CD8-positive, alpha-beta memory T cell (primary cell): ENCODE data around the gene PMPCB. TPM values are rescaled to one million over a fixed set of nuclear protein-coding genes. Genes with fewer than 3 reads are reported as not detected.
A peak's percentile ranks its signal among the peaks of the same experiment; 100 is the strongest.
"Not testable (repeated sequence)": the region's sequence is repeated elsewhere in the genome, so short reads cannot be mapped to it uniquely, and the experiment has no call there.

Source experiments
- CTCF ChIA-PET: fragments of 350-600 bp; sonication (Branson Sonifier 250); formaldehyde crosslinking; loops from one replicate; lab custom pipeline; 2021; ENCODE audit warnings: antibody characterized with exemption; lab: Charles Lee
- POLR2A ChIA-PET: fragments of 350-600 bp; sonication (Branson Sonifier 250); formaldehyde crosslinking; loops from one replicate; lab custom pipeline; 2021; ENCODE audit warnings: antibody characterized with exemption; lab: Charles Lee
- DNase-seq, 5 donors: peaks; one replicate each; pipeline versions ENCODE4 v3.0.0 to v3.0.0-alpha.2; 2020 to 2022; ENCODE audit warnings: mixed read lengths in 1 of 5
- H3K27ac ChIP-seq: one replicate; pipeline ENCODE4 v1.7.0; 2013; ENCODE audit warnings: low read depth, mild to moderate bottlenecking, low read length, moderate library complexity
- H3K27me3 ChIP-seq: 2 replicates; pipeline ENCODE4 v1.7.0; 2013; ENCODE audit warnings: low read length, mild to moderate bottlenecking; ENCODE audit not compliant: insufficient read depth, poor library complexity, severe bottlenecking
- H3K36me3 ChIP-seq: 2 replicates; pipeline ENCODE4 v1.7.0; 2013; ENCODE audit warnings: mild to moderate bottlenecking, low read length, moderate library complexity; ENCODE audit not compliant: insufficient read depth
- H3K4me1 ChIP-seq: 2 replicates; pipeline ENCODE4 v1.7.0; 2013; ENCODE audit warnings: mild to moderate bottlenecking, low read length, moderate library complexity; ENCODE audit not compliant: insufficient read depth
- H3K4me3 ChIP-seq: 2 replicates; pipeline ENCODE4 v1.7.0; 2013; ENCODE audit warnings: mild to moderate bottlenecking, low read length
- H3K9me3 ChIP-seq: 2 replicates; pipeline ENCODE4 v1.7.0; 2013; ENCODE audit warnings: mild to moderate bottlenecking, low read length
- H3K27ac Mint-ChIP-seq, 8 donors: one replicate each; pipeline ENCODE4 v1.8.0; 2020 to 2021; ENCODE audit warnings: mixed read lengths in 8 of 8, mild to moderate bottlenecking in 6 of 8, inconsistent platforms in 3 of 8, moderate library complexity in 3 of 8
- H3K27me3 Mint-ChIP-seq, 2 donors: one replicate each; pipeline ENCODE4 v1.8.0; 2020 to 2021; ENCODE audit warnings: mixed read lengths in 2 of 2, mild to moderate bottlenecking in 1 of 2, moderate library complexity in 1 of 2
- H3K36me3 Mint-ChIP-seq, 3 donors: one replicate each; pipeline ENCODE4 v1.8.0; 2020 to 2021; ENCODE audit warnings: mixed read lengths in 3 of 3, inconsistent platforms in 1 of 3, mild to moderate bottlenecking in 1 of 3
- H3K4me1 Mint-ChIP-seq, 3 donors: one replicate each; pipeline ENCODE4 v1.8.0; 2020 to 2021; ENCODE audit warnings: mixed read lengths in 3 of 3, inconsistent platforms in 1 of 3, mild to moderate bottlenecking in 1 of 3
- H3K4me3 Mint-ChIP-seq, 7 donors: one replicate each; pipeline ENCODE4 v1.8.0; 2020 to 2021; ENCODE audit warnings: mixed read lengths in 7 of 7, mild to moderate bottlenecking in 6 of 7, moderate library complexity in 4 of 7, inconsistent platforms in 2 of 7
- H3K9me3 Mint-ChIP-seq, 5 donors: one replicate each; pipeline ENCODE4 v1.8.0; 2020 to 2022; ENCODE audit warnings: mixed read lengths in 5 of 5, mild to moderate bottlenecking in 3 of 5, moderate library complexity in 2 of 5, inconsistent platforms in 1 of 5
- polyA plus RNA-seq: library from polyadenylated mRNA; unstranded; fragments of 300-500 nt; fragmentation: Illumina TruSeq; gene quantifications from one replicate; pipeline ENCODE4 v1.2.3, GENCODE V29; 2021
- total RNA-seq, 2 experiments: library from RNA; stranded (reverse); gene quantifications; one replicate each; pipeline ENCODE4 v1.2.3, GENCODE V29; 2021

The PMPCB gene
- total and polyA plus RNA-seq, 3 experiments from 2014 or later, result 63.4 to 82.5 (median 81.9) TPM

DNA sequence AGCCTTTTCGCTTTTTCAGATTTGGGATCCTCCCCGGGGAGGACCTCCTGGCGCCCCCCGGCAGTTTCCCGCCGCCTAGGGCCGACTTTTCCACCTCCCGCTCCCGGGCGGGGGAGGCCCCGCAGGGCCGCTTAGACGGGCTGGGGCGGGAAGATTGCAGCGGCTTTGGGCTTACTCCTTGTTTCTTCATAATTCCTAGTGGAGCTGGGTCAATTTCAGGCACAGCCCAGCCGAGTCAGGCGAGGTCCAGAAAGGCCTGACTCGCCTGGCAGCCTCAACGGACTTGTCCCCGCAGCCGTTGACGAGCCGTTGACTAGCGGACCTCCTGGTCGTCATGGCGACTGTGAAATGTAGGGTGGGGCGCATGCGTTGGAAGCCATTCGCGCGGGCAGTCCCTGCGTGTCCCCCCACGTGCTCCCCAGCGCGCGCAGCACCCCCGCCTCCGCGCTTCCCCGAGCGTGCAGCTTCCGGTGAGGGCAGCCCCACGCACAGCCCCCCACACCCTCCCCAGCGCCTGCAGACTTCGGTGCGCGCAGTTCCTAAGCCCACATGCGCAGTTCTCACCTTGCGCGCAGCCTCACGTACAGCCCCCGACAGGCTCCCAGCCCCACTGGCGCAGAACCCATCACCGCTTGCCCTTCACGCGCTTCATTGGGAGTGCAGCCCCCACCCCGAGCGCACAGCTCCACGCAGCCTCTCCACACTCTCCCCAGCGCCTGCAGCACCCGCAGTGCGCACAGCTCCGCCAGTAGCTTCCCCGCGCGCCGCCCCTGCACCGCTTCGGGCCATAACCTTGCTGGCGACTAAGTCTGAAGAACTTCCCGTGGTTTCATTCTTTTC is 17.1 kb upstream of the PMPCB start:
- H3K27me3 ChIP-seq, H3K4me1 ChIP-seq, CTCF ChIA-PET, H3K36me3 ChIP-seq, H3K9me3 ChIP-seq, H3K9me3 Mint-ChIP-seq, H3K36me3 Mint-ChIP-seq, H3K27me3 Mint-ChIP-seq: not testable (repeated sequence)
- Histone ChIP-seq H3K4me3 (peak overlapping the region; percentile 87), H3K27ac (peak overlapping the region; percentile 88)
- peak overlapping the region; percentile 93 to 99 (median 98) for H3K4me3 Mint-ChIP-seq
- POLR2A ChIA-PET, result interaction anchor here (0.6 to 1.2 kb wide), 5 partner anchors 68 to 522 kb away, joined by 3 to 4 read pairs (median 3); partner anchors contain the start of genes ARMC10, NAPEPLD and PSMC2
- peak; percentile 89 to 97 (median 95) for DNase-seq
- peaks cover 20 to 43% (median 23%) of the 10 kb centered on the region in 3 donors for H3K4me1 Mint-ChIP-seq
- H3K27ac Mint-ChIP-seq, result peak overlapping the region; percentile 91 to 100 (median 100)

DNA sequence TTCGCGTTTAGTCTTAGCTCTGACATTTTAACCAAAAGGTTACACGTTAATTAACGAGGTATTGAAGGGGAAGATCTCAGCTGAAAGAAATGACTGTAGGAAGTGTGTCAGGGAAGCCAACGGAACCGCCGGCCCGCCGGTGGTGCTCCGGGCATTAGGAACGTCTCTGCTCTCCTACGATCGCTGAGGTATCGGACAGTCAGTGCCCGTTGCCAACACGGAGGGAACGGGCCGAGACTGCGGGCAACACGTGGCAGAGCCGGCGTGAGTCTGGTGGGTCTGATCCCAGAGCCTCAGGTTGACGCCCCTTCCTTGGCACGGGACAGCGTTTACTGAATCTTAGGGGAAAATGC is 16.5 kb upstream of the PMPCB start:
- H3K27me3 Mint-ChIP-seq, CTCF ChIA-PET, H3K9me3 Mint-ChIP-seq, H3K36me3 ChIP-seq, H3K9me3 ChIP-seq, H3K27me3 ChIP-seq, H3K4me1 ChIP-seq, H3K36me3 Mint-ChIP-seq: not testable (repeated sequence)
- Mint-ChIP-seq H3K4me3 (peak overlapping the region; percentile 93 to 99 (median 98)), H3K27ac (peak overlapping the region; percentile 91 to 100 (median 100)), H3K4me1 (peaks cover 20 to 43% (median 23%) of the 10 kb centered on the region in 3 donors)
- POLR2A ChIA-PET, result interaction anchor here (0.6 to 1.2 kb wide), 4 partner anchors 67 to 523 kb away, joined by 3 to 4 read pairs (median 3); partner anchors contain the start of genes ARMC10, NAPEPLD and PSMC2
- Histone ChIP-seq H3K27ac (peak overlapping the region; percentile 73), H3K4me3 (peak overlapping the region; percentile 87)
- peak in 1 of 5 donors; percentile 43 for DNase-seq

DNA sequence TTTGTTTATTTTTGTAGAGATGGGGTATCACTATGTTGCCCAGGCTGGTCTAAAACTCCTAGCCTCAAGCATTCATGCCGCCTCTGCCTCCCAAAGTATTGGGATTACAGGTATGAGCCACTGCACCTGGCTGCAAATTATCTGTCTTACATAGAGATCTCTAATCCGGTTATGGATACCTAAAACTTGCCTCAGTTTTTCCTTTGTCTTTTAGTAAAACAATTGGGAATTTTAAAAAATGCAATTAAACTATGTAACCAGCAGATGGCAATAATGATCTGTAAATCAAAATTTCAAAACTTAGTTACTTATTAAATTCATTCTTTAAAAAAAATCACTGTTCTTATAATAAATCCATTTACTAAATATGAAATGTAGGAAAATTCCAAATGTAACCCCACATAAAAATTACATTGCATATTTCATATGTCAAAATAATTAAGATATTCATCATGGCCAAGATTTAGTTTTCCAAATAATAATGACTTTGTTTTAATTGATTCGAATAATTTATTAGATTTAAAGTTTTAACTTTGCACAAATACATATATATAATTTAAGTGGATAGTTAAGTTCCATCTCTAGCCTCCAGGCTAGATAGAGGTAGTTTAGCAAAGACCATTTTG is 14.3 kb upstream of the PMPCB start:
- H3K9me3 Mint-ChIP-seq, H3K4me1 ChIP-seq, H3K27ac ChIP-seq, CTCF ChIA-PET, DNase-seq, H3K36me3 ChIP-seq, H3K27me3 Mint-ChIP-seq, H3K9me3 ChIP-seq, H3K27me3 ChIP-seq, H3K36me3 Mint-ChIP-seq, POLR2A ChIA-PET, H3K4me3 ChIP-seq: not testable (repeated sequence)
- Mint-ChIP-seq H3K4me1 (peaks cover 20 to 37% (median 23%) of the 10 kb centered on the region in 3 donors), H3K4me3 (peak overlapping the region in 2 of 7 donors; percentile 27 to 53), H3K27ac (peak overlapping the region in 1 of 8 donors; percentile 27)

DNA sequence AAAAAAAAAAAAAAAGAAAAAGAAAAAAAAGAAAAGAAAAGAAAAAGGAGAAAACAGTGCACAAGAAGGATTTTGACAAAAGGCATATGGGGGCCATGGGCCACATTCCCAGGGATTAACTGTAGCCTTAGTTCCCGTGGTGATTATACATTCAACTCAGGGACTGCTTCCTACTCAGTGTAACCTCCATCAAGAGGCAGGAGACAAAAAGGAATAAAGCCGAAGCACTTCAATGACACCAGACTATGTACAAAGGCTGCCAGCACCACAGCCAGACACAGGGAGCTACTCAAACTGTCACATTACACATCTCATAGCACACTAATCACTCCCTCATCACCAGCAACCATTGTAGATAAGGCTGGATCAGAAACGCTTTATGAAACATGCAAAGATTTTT is 5.1 kb upstream of the PMPCB start:
- POLR2A ChIA-PET, result no interaction called here
- H3K9me3 Mint-ChIP-seq, result no peaks in the 10 kb centered on the region

DNA sequence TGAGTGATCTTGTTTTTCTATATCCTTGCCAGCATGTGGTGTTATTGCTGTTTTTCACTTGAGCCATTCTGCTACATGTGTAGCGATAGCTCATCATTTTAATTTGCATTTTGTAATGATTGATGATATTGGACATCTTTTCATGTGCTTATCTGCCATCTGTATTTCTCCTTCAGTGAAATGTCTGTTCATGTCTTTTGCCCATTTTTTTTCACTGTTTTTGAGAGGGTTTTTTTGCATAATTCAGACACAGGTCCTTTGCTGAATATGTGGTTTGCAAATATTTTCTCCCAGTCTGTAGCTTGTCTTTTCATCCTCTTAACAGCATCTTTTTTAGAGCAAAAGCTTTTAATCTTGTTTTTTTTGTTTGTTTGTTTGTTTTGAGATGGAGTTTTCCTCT is 3.7 kb upstream of the PMPCB start:
- H3K27me3 Mint-ChIP-seq, result peaks cover 6 to 20% of the 10 kb centered on the region in 2 donors
- H3K36me3 ChIP-seq, result peaks cover under 1% of the 10 kb centered on the region
- H3K4me3 ChIP-seq, result no peak overlapping the region
- no peaks in the 10 kb centered on the region for H3K9me3 Mint-ChIP-seq
- no peaks in the 10 kb centered on the region for H3K9me3 ChIP-seq
- H3K4me1 Mint-ChIP-seq, result peaks cover 20 to 27% (median 24%) of the 10 kb centered on the region in 3 donors
- H3K36me3 Mint-ChIP-seq, result peaks cover 0 to 4% (median 0%) of the 10 kb centered on the region in 3 donors
- H3K27ac ChIP-seq, result no peak overlapping the region
- H3K4me1 ChIP-seq, result peaks cover 13% of the 10 kb centered on the region
- H3K4me3 Mint-ChIP-seq, result no peak overlapping the region
- CTCF ChIA-PET, result no interaction called here
- H3K27me3 ChIP-seq, result no peaks in the 10 kb centered on the region
- no peak for DNase-seq
- no peak overlapping the region for H3K27ac Mint-ChIP-seq
- POLR2A ChIA-PET, result no interaction called here

More for the DNA sequence above, 5.1 kb upstream of the PMPCB start:
- Mint-ChIP-seq H3K27me3 (peaks cover 6 to 20% of the 10 kb centered on the region in 2 donors), H3K4me3 (no peak overlapping the region), H3K4me1 (peaks cover 10 to 15% (median 13%) of the 10 kb centered on the region in 3 donors), H3K36me3 (no peaks in the 10 kb centered on the region), H3K27ac (no peak overlapping the region)
- Histone ChIP-seq H3K27me3 (no peaks in the 10 kb centered on the region), H3K4me3 (no peak overlapping the region), H3K9me3 (no peaks in the 10 kb centered on the region), H3K4me1 (peaks cover 5% of the 10 kb centered on the region), H3K36me3 (no peaks in the 10 kb centered on the region), H3K27ac (no peak overlapping the region)
- CTCF ChIA-PET, result no interaction called here
- no peak for DNase-seq

DNA sequence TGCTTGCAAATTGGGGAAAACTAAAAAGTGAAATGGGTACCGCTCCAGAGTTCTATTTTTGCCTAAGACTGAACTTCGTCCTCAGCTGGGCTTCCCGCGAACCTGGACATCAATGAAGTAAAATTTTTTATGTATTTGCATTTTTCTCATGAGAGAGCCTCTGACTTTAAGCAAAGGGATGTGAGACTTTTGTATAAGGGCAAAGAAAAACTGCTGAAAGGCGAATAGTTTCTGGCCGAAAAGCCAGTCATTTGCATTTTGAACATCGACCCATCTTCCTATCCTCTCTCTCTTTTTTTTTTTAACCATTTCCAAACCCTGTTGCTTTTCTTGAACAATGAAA is 573 bp downstream of the PMPCB start:
- peak overlapping the region; percentile 79 to 97 (median 88) for H3K4me3 Mint-ChIP-seq
- no peaks in the 10 kb centered on the region for H3K27me3 ChIP-seq
- peaks cover 0 to 3% of the 10 kb centered on the region in 2 donors for H3K27me3 Mint-ChIP-seq
- peaks cover 31% of the 10 kb centered on the region for H3K36me3 ChIP-seq
- H3K4me1 ChIP-seq, result peaks cover 24% of the 10 kb centered on the region
- no peaks in the 10 kb centered on the region for H3K9me3 Mint-ChIP-seq
- no peak for DNase-seq
- peak overlapping the region; percentile 87 for H3K27ac ChIP-seq
- ChIA-PET POLR2A (interaction anchor here (0.8 kb wide), 1 partner anchor 46 kb away, joined by 3 read pairs; the partner anchor contains the start of gene DNAJC2), CTCF (interaction anchor here (0.6 to 1.4 kb wide), 5 partner anchors 8 to 85 kb away, joined by 3 to 7 read pairs (median 3); no protein-coding TSS in a partner anchor)
- H3K27ac Mint-ChIP-seq, result peak overlapping the region; percentile 82 to 96 (median 92)
- H3K4me1 Mint-ChIP-seq, result peaks cover 37 to 57% (median 45%) of the 10 kb centered on the region in 3 donors
- peak overlapping the region; percentile 87 for H3K4me3 ChIP-seq
- peaks cover 0 to 40% (median 8%) of the 10 kb centered on the region in 3 donors for H3K36me3 Mint-ChIP-seq
- H3K9me3 ChIP-seq, result no peaks in the 10 kb centered on the region

DNA sequence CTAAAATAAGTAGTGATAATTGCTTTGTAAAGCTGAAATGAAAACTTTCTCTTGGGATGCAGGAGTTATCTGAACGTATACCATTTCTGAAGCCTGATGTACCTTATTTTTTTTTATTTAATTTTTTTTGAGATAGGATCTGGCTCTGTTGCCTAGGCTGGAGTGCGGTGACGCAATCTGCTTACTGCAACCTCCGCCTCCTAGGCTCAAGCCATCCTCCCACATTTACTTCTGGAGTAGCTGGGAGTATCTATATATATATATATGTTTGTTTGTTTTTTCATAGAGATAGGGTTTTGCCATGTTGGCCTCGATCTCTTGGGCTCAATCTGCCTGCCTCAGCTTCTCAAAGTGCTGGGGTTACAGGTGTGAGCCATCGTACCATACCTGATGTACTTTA is 2.4 kb downstream of the PMPCB start:
- Mint-ChIP-seq H3K9me3 (no peaks in the 10 kb centered on the region), H3K4me1 (peaks cover 43 to 68% (median 49%) of the 10 kb centered on the region in 3 donors), H3K36me3 (peaks cover 4 to 57% (median 18%) of the 10 kb centered on the region in 3 donors), H3K27ac (no peak overlapping the region), H3K4me3 (no peak overlapping the region), H3K27me3 (no peaks in the 10 kb centered on the region)
- Histone ChIP-seq H3K27ac (no peak overlapping the region), H3K9me3 (no peaks in the 10 kb centered on the region), H3K27me3 (no peaks in the 10 kb centered on the region), H3K4me3 (no peak overlapping the region), H3K36me3 (peaks cover 41% of the 10 kb centered on the region), H3K4me1 (peaks cover 24% of the 10 kb centered on the region)
- DNase-seq, result no peak
- ChIA-PET CTCF (no interaction called here), POLR2A (no interaction called here)

DNA sequence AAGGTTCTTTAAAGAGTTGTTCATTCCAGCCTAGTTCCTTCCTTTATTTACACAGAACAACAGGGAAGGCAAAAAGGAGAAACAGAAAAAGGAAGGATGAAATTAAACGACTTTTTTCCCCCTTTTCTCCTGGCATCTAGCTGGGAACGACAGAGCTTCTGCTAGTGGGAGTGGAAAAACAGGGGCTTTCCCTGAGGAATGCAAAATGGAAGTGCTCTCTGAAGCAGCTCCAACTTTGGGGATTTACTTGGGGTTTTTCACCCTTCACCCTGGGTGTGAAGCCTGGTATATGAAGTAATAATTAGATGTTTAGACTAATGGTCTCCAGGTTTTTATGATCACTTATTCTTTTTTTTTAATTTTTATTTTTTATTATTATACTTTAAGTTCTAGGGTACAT is 4.2 kb downstream of the PMPCB start:
- H3K4me1 Mint-ChIP-seq, result peaks cover 43 to 66% (median 52%) of the 10 kb centered on the region in 3 donors

More for the DNA sequence above, 4.2 kb downstream of the PMPCB start:
- no peaks in the 10 kb centered on the region for H3K27me3 Mint-ChIP-seq
- ChIA-PET POLR2A (no interaction called here), CTCF (no interaction called here)
- H3K4me3 Mint-ChIP-seq, result no peak overlapping the region
- Histone ChIP-seq H3K27me3 (no peaks in the 10 kb centered on the region), H3K36me3 (peaks cover 50% of the 10 kb centered on the region), H3K4me3 (no peak overlapping the region), H3K27ac (no peak overlapping the region), H3K4me1 (peaks cover 24% of the 10 kb centered on the region), H3K9me3 (no peaks in the 10 kb centered on the region)
- no peak for DNase-seq
- H3K36me3 Mint-ChIP-seq, result peaks cover 4 to 69% (median 23%) of the 10 kb centered on the region in 3 donors
- no peak overlapping the region for H3K27ac Mint-ChIP-seq
- no peaks in the 10 kb centered on the region for H3K9me3 Mint-ChIP-seq
